A549 (cell line): ENCODE data around the gene CDH4. TPM values are rescaled to one million over a fixed set of nuclear protein-coding genes. Genes with fewer than 3 reads are reported as not detected.

Experiments
- ATAC-seq, 2 experiments: fragments of 200-7000 bp in 1 of 2; fragments of >200 bp in 1 of 2; cut with Nextera tagmentation in 1 of 2; cut with Tn5 transposase in 1 of 2; 3 replicates each; pipeline versions ENCODE4 v1.8.0 to v1.9.1; 2018 to 2020; ENCODE audit warnings: mild to moderate bottlenecking in 1 of 2, moderate library complexity in 1 of 2
- CTCF ChIA-PET: fragments of 300-600 bp; sonication (Branson Sonifier 250); formaldehyde crosslinking; extraction: SDS; loops from one replicate; lab custom pipeline; 2021; ENCODE audit warnings: antibody characterized with exemption, inconsistent platforms; lab: Yijun Ruan, JAX
- POLR2A ChIA-PET: fragments of 350-600 bp; formaldehyde crosslinking; extraction: SDS; loops from one replicate; lab custom pipeline; 2021; ENCODE audit warnings: antibody characterized with exemption, inconsistent platforms; lab: Yijun Ruan, JAX
- DNase-seq, 2 experiments: peaks; one replicate each; pipeline versions ENCODE4 v3.0.0 to v3.0.0-alpha.2; 2011 to 2016; ENCODE audit warnings: low read depth in 1 of 2, low spot score in 1 of 2
- FAIRE-seq: peaks from 2 replicates; lab custom pipeline; 2011; peaks lifted over from hg19 to GRCh38; lab: Jason Lieb, UNC
- H3K27ac ChIP-seq, 2 experiments: fragments of >200 bp; sonication (Bioruptor Twin); formaldehyde crosslinking; 3 replicates each; pipeline ENCODE4 v1.5.1; 2016 to 2017
- H3K4me1 ChIP-seq: fragments of >200 bp; sonication (Bioruptor Twin); formaldehyde crosslinking; 3 replicates; pipeline ENCODE4 v1.6.1; 2016
- H3K4me2 ChIP-seq: fragments of >200 bp; sonication (Bioruptor Twin); formaldehyde crosslinking; 3 replicates; pipeline ENCODE4 v1.6.1; 2016
- H3K4me3 ChIP-seq: fragments of >200 bp; sonication (Bioruptor Twin); formaldehyde crosslinking; 3 replicates; pipeline ENCODE4 v1.5.1; 2016
- H3K9me3 ChIP-seq: fragments of >200 bp; sonication (Bioruptor Twin); formaldehyde crosslinking; 3 replicates; pipeline ENCODE4 v1.6.1; 2016
- BHLHE40 ChIP-seq: IDR thresholded peaks from 2 replicates; pipeline ENCODE4 v1.6.1; 2012; ENCODE audit warnings: low read depth, low read length, inconsistent platforms
- CBX2 ChIP-seq: fragments of 200-600 bp; sonication (generic); IDR thresholded peaks from 2 replicates; pipeline ENCODE4 v1.6.1; 2016; ENCODE audit warnings: low read depth, mild to moderate bottlenecking, borderline replicate concordance
- CBX8 ChIP-seq: fragments of 200-600 bp; sonication (generic); IDR thresholded peaks from 2 replicates; pipeline ENCODE4 v1.6.1; 2016
- E2F6 ChIP-seq: IDR thresholded peaks from 2 replicates; pipeline ENCODE4 v1.6.1; 2012; ENCODE audit warnings: low read depth, borderline replicate concordance
- EHMT2 ChIP-seq: fragments of 200-600 bp; sonication (generic); IDR thresholded peaks from 2 replicates; pipeline ENCODE4 v1.6.1; 2016; ENCODE audit warnings: antibody characterized with exemption, low read depth, mild to moderate bottlenecking, moderate library complexity
- EP300 ChIP-seq, 2 experiments: fragments of >200 bp; sonication (Bioruptor Twin); formaldehyde crosslinking; IDR thresholded peaks; 2 replicates in 1 of 2; 3 replicates in 1 of 2; pipeline ENCODE4 v1.6.1; 2016 to 2017
- GATA3 ChIP-seq: IDR thresholded peaks from 2 replicates; pipeline ENCODE4 v1.6.1; 2012; ENCODE audit warnings: borderline replicate concordance
- HOXB5 ChIP-seq: fragments of 250-450 bp; sonication (Bioruptor Pico); IDR thresholded peaks from 2 replicates; pipeline ENCODE4 v1.5.0; 2020; ENCODE audit warnings: mild to moderate bottlenecking, moderate library complexity
- JUNB ChIP-seq: fragments of >200 bp; sonication (Bioruptor Twin); formaldehyde crosslinking; IDR thresholded peaks from 2 replicates; pipeline ENCODE4 v1.6.1; 2016
- MAX ChIP-seq: IDR thresholded peaks from 2 replicates; pipeline ENCODE4 v1.6.1; 2012
- MYC ChIP-seq: IDR thresholded peaks from 2 replicates; pipeline ENCODE4 v1.6.1; 2012; ENCODE audit warnings: mild to moderate bottlenecking, inconsistent platforms, low read length, improper control_type of control experiment, borderline replicate concordance
- NFE2L2 ChIP-seq: fragments of 150-350 bp; conservative IDR thresholded peaks from 2 replicates; pipeline ENCODE4 v1.6.1; 2014; ENCODE audit warnings: low read length
- NPAS2 ChIP-seq: fragments of 250-450 bp; sonication (Bioruptor Pico); IDR thresholded peaks from 2 replicates; pipeline ENCODE4 v1.8.0; 2022; ENCODE audit warnings: mild to moderate bottlenecking, moderate library complexity, borderline replicate concordance
- POLR2AphosphoS2 ChIP-seq: conservative IDR thresholded peaks from 2 replicates; pipeline ENCODE4 v1.6.1; 2012; ENCODE audit warnings: low read length, improper control_type of control experiment, inconsistent platforms
- RAD21 ChIP-seq, 2 experiments: fragments of >200 bp in 1 of 2; sonication (Bioruptor Twin) in 1 of 2; formaldehyde crosslinking in 1 of 2; IDR thresholded peaks in 1 of 2; conservative IDR thresholded peaks in 1 of 2; 2 replicates in 1 of 2; 3 replicates in 1 of 2; pipeline ENCODE4 v1.6.1; 2012 to 2018; ENCODE audit warnings: inconsistent platforms in 1 of 2
- RARB ChIP-seq: fragments of 250-450 bp; sonication (Bioruptor Pico); IDR thresholded peaks from 2 replicates; pipeline ENCODE4 v1.8.0; 2021; ENCODE audit warnings: mild to moderate bottlenecking, moderate library complexity
- REST ChIP-seq: fragments of 200-600 bp; sonication (generic); IDR thresholded peaks from 2 replicates; pipeline ENCODE4 v1.6.1; 2016; ENCODE audit warnings: antibody characterized with exemption, mild to moderate bottlenecking, moderate library complexity
- SMC3 ChIP-seq: fragments of >200 bp; sonication (Bioruptor Twin); formaldehyde crosslinking; IDR thresholded peaks from 3 replicates; pipeline ENCODE4 v1.6.1; 2018; ENCODE audit warnings: inconsistent platforms
- ZC3H11A ChIP-seq: fragments of 450-650 bp; IDR thresholded peaks from 2 replicates; pipeline ENCODE4 v1.6.1; 2014; ENCODE audit warnings: antibody characterized with exemption, mild to moderate bottlenecking
- WGBS: methylation state at CpG from one replicate; pipeline ENCODE4 v1.1.6; 2017; ENCODE audit errors: missing lambda C conversion rate; 5-methylcytosine and 5-hydroxymethylcytosine counted together
- polyA plus RNA-seq, 4 experiments: library from polyadenylated mRNA; depleted of rRNA in 3 of 4; stranded (reverse); fragments of >200 nt; fragmentation: RNase III in 1 of 4; extraction: RNeasy Plus Mini Kit Qiagen cat#74134 plus additional on column Dnase treatment in 1 of 4; gene quantifications; 2 replicates in 3 of 4; 3 replicates in 1 of 4; pipeline ENCODE4 v1.2.3, GENCODE V29; 2011 to 2017
- TF ChIP-seq, protein P1 (sequence below): fragments of 250-450 bp; sonication (Bioruptor Pico); IDR thresholded peaks from 2 replicates; pipeline ENCODE4 v1.5.0; 2021; ENCODE audit warnings: mild to moderate bottlenecking, moderate library complexity, borderline replicate concordance

The CDH4 gene
- polyA plus RNA-seq, 2 of the 4 experiments (the other 2 are of a cell fraction): 3.4 to 10.3 TPM

- Histone ChIP-seq H3K9me3 (peaks cover 5% of the 10 kb centered on the region; the same call in 1 of the 3 replicates), H3K4me3 (no peak overlapping the region), H3K4me2 (no peak overlapping the region), H3K27ac (no peak overlapping the region), H3K4me1 (no peaks in the 10 kb centered on the region)
- ATAC-seq (no peak), DNase-seq (no peak), FAIRE-seq (no peak)
- ChIA-PET POLR2A (no interaction called here), CTCF (no interaction called here)
- TF ChIP-seq SMC3 (no peak), RARB (CRISPR knock-in tag) (no peak), NFE2L2 (no peak), HOXB5 (CRISPR knock-in tag) (no peak), ZC3H11A (no peak), CBX2 (no peak), MYC (no peak), EHMT2 (no peak)
- TF ChIP-seq, protein P1, sequence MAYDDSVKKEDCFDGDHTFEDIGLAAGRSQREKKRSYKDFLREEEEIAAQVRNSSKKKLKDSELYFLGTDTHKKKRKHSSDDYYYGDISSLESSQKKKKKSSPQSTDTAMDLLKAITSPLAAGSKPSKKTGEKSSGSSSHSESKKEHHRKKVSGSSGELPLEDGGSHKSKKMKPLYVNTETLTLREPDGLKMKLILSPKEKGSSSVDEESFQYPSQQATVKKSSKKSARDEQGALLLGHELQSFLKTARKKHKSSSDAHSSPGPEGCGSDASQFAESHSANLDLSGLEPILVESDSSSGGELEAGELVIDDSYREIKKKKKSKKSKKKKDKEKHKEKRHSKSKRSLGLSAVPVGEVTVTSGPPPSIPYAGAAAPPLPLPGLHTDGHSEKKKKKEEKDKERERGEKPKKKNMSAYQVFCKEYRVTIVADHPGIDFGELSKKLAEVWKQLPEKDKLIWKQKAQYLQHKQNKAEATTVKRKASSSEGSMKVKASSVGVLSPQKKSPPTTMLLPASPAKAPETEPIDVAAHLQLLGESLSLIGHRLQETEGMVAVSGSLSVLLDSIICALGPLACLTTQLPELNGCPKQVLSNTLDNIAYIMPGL (CRISPR knock-in tag): no peak
- WGBS: 17% methylated on average over 1 of the region's 1 CpG
These were observed 637.6 kb downstream of the CDH4 start for GRCh38 chr20:61889659-61890058.

- CTCF ChIA-PET: no interaction called here
- H3K4me1 ChIP-seq: no peaks in the 10 kb centered on the region
- ATAC-seq (no peak), DNase-seq (no peak)
- no peak overlapping the region for H3K4me2 ChIP-seq
- no peak overlapping the region for H3K27ac ChIP-seq
- TF ChIP-seq REST (no peak), GATA3 (no peak), SMC3 (no peak), JUNB (no peak), BHLHE40 (no peak), MAX (no peak), EP300 (IDR thresholded peaks at IDR 0.05) (no peak)
- TF ChIP-seq, all 56 proteins: peak for 0
- Histone ChIP-seq H3K9me3 (peaks cover 5% of the 10 kb centered on the region; the same call in 1 of the 3 replicates), H3K4me3 (no peak overlapping the region)
- WGBS: 0% methylated on average over 1 of the region's 1 CpG
- FAIRE-seq: no peak
- POLR2A ChIA-PET: no interaction called here
These were observed 638.1 kb downstream of the CDH4 start for GRCh38 chr20:61890210-61890609.

- TF ChIP-seq SMC3 (no peak), RAD21 (conservative IDR thresholded peaks at IDR 0.05 in 1 of 2, IDR thresholded peaks at IDR 0.05 in 1 of 2) (no peak), MYC (no peak), CBX8 (no peak), CBX2 (no peak), POLR2AphosphoS2 (no peak), NPAS2 (CRISPR knock-in tag) (no peak), E2F6 (no peak)
- no peak for ATAC-seq
- POLR2A ChIA-PET: no interaction called here
- no peaks in the 10 kb centered on the region for H3K4me1 ChIP-seq
- no peak overlapping the region for H3K4me2 ChIP-seq
- H3K9me3 ChIP-seq: peaks cover 5% of the 10 kb centered on the region; the same call in 1 of the 3 replicates
- DNase-seq: no peak
- no peak for FAIRE-seq
- WGBS: 75% methylated on average over 3 of the region's 6 CpGs
- H3K4me3 ChIP-seq: no peak overlapping the region
- H3K27ac ChIP-seq: no peak overlapping the region
- CTCF ChIA-PET: interaction anchor here (0.9 kb wide), 1 partner anchor 1754 kb away, joined by 3 read pairs; no protein-coding TSS in a partner anchor
These were observed 639.4 kb downstream of the CDH4 start for GRCh38 chr20:61891476-61891875.
